HG03175 (cell line): ENCODE measurements around the gene TMOD1.
A peak's percentile ranks its signal among the peaks of the same experiment; 100 is the strongest.

Source experiments
- ATAC-seq: cut with Tn5 transposase; IDR thresholded peaks from one replicate; pipeline ENCODE4 v1.9.1; 2021; ENCODE audit warnings: mild to moderate bottlenecking, moderate library complexity; ENCODE audit not compliant: unreplicated experiment

The TMOD1 gene

GRCh38 chr9:97516111-97516510 lies 14.6 kb downstream of the TMOD1 start:
- no peak for ATAC-seq

DNA sequence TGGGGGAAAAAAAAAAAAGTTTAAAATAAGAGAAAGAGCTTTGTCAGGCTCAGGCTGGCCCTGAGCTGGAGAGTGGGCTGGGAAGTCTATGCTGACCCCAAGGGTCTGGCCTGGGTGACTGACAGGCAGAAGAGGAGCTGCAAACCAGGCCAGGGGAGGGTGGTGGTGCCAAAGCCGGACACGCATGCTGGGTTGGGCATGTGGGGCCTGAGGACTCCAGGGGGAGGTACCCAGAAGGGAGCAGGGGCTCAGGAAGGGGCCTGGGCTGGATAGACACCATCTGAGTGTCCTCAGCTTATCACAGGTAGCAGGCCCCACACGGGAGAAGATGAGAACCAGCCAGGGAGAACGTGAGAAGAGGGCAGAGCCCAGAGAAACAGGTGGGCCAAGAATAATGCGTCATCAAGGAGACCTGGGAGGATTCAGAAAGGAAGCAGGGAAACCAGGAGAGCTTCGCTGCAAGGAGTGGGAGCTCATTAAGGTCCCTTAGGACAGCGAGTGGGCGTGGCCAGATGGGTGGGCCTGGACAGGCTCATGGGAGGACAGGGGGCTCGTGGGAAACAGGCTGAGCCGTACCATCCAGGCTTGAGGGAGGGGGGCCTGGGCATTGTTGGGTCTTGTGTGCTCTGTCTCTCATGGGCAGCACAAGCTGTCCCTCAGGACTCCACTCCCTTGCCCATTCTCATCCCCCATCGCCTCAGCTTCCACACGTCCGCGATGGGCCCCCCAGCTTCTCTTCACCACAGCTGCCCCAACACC lies 16.0 kb downstream of the TMOD1 start:
- ATAC-seq: no peak

DNA sequence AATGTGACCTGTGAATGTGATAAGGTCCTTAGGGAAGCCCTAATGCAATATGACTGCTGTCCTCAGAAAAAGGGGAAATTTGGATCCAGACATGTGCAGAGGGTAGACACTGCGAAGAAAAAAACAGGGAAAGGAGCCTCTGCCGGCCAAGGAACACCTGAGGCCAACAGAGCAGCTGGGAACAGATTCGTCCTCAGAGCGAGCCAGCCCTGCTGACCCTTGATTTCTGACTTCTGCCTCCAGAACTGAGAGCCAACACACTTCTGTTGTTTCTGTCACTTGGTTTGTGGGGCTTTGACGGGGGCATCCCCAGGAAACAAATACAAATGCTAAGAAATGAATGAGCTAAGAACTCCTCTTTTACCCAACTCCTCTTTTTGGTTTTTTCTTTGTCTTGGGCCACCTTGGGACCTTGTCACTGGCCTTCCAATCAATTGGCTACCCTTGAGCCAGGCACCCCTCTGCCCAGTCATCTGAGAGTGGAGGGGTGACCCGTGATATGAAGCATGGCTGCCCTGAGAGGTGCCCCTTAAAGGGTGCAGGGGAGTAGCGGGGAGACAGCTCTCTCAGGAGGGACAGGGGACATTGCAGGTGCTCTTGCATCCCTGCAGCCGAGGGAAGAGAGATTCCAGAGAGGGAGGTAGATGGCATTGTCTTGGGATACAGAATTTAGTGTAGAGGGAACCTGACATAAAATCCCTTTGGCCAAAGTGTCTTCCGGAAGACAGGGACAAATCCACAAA lies 16.9 kb downstream of the TMOD1 start:
- no peak for ATAC-seq

DNA sequence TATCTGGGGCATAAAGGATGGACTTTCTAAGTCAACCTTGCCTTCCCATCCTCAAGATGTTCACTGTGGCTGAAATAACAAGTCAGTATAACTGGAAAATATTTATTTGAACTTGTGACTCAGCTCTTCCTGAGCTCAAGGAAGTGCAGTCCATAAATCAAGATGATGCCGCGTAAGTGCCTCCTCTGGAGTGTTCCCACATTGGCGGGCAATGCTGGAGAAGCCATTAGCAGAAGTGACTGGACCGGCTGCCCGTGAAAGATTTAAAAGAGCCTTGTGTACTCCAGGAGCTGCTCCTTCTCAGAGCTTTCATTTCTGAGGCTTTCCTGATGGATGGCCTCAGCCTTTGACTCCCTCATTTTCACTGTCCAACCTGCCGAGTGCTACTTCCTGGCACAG lies 17.4 kb downstream of the TMOD1 start:
- ATAC-seq: no peak

DNA sequence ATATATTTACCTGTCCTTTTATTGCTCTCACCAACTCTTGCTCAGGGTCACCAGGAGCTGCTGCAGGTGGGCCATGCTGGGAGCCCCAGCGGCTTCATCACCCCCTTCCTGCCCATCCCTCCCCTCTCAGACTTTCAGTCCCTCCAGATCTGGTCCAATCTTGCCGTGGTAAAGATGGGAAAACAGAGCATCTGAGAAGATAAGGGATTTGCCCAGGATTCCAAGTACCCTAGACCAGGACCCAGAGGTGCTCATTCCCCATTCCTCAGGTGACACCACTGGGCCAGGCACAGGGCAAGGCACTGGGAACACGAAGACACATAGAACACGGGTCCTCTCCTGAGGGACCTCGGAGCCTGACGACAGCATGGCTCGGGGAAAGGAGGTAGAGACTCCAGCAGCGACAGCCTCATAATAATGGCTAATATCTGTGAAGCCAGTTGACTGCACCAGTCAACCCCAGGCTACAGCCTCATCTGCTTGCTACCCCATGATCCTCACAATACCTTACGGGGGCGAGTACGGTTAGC lies 18.0 kb downstream of the TMOD1 start:
- ATAC-seq: no peak

DNA sequence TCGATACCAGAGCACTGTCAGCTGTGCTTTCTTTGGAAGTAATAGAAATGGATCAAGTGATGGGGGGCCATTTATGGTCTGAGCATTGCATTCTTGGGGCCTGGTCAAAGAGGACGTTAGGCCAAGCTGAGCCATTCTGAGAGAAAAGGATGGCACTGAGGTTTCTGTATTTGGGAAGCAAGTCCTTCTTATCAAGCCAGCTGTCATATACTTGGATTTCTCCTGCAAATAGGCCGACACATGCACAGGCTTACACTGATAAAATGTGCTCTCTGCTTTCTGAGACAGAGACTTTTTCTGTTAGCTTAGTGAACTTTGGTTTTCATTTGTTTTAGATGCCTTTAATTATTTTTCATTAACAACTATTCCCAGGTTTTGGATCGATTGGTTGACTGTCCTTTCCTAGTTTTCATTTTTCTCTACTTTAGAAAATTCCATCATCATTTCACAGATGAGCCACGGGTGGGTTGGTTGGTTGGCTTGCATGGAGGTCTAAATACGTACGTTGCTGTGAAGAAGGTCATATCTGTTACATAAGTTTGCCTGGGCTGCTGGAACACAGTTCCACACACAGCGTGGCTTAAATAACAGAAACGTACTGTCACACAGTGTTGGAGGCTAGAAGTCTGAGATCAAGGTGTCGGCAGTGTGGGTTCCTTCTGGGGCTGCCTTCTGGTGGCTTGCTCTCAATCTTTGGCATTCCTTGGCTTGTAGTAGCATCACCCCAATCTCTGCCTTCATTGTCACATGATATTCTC lies 20.3 kb downstream of the TMOD1 start:
- no peak for ATAC-seq

- ATAC-seq: no peak
Measured at GRCh38 chr9:97524424-97524823, 23.0 kb downstream of the TMOD1 start.

GRCh38 chr9:97525451-97525850 lies 24.0 kb downstream of the TMOD1 start:
- no peak for ATAC-seq

GRCh38 chr9:97526895-97527575 lies 25.6 kb downstream of the TMOD1 start:
- no peak for ATAC-seq

GRCh38 chr9:97527626-97528528 lies 26.4 kb downstream of the TMOD1 start:
- ATAC-seq: no peak

- no peak for ATAC-seq
Measured at GRCh38 chr9:97528529-97529230, 27.2 kb downstream of the TMOD1 start.

- ATAC-seq: peak; percentile 77
Measured at GRCh38 chr9:97529363-97530076, 28.1 kb downstream of the TMOD1 start.

- no peak for ATAC-seq
Measured at GRCh38 chr9:97531888-97532376, 30.5 kb downstream of the TMOD1 start.

DNA sequence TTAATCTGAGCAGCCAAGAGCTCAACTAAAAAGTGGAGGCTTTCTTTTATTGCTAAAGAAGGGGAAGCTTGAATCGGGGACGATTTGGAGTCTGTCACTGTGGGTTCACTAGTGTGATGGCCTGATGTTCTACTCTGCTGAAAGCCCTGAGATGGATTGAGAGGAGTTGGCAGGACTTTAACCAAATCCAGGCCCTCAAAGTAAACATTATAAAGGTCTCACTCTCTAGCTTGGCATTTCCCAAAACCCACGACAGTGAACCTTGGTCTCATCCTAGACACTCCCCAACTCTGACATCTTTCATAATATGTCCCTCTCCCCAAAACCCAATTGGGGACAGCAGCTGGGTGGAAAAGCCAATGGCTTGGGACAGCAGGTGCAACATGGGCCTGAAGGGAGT lies 32.7 kb downstream of the TMOD1 start:
- no peak for ATAC-seq

DNA sequence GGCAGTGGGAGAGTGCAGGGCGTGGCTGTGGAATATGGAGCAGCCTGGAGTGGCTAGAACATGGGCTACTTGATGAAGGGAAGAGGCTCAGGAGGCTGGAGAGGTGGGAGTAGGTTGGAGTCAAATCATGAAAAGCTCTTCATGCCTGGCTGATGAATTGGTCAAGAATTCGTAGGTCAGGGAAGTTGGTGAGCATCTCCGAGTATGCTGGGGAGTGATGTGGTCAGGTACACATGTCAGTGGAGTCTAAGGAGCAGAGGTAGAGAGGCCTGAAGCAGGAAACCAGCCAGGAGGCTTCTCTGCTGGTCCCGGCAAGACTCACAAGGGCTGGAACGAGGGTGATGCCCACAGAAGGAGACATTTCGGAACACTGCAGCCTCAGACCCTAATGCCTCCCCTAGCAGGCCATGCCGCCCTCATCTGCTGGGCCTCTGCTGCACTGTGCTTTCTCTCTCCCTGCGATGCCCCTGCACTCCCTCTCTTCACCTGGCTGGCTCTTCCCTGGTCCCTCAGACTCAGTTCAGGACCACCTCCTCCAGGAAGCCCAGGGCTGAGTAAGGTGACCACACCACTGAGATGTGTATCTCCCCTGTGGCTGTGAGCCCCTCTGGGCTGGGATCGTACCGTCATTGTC lies 33.6 kb downstream of the TMOD1 start:
- no peak for ATAC-seq

DNA sequence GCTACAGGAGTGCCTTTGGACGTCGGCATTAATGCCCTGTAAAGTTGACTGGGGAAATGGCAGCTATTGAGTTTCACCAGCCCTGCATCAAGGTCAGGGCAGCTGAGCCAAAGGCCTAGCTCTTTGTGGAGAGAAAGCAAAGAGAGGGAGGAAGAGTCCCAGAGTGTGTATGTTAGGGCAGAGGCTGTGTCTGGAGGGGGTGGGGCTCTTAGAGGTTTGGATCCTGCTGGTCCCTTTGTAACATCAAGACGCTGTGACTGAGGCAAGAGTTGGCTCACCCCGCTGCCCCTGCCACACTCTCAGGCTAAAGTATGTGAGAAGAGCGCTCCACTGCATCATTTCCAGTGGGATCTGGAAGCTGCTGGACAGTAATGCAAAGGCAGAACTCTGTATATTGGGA lies 34.3 kb downstream of the TMOD1 start:
- no peak for ATAC-seq

GRCh38 chr9:97536480-97536879 lies 35.0 kb downstream of the TMOD1 start:
- no peak for ATAC-seq

GRCh38 chr9:97543561-97543960 lies 42.1 kb downstream of the TMOD1 start:
- ATAC-seq: no peak
